HepG2 (cell line): Measurements from ENCODE around the gene ITGB2. TPM values are rescaled to one million over a fixed set of nuclear protein-coding genes. Genes with fewer than 3 reads are reported as not detected.
"Not testable (repeated sequence)": the region's sequence is repeated elsewhere in the genome, so short reads cannot be mapped to it uniquely, and the experiment has no call there.

Source experiments
- ATAC-seq: fragments of 200-7000 bp; cut with Tn5 transposase; 3 replicates; pipeline ENCODE4 v1.9.1; 2020; ENCODE audit warnings: mild to moderate bottlenecking, moderate library complexity
- BruUV-seq: library from RNA; stranded (reverse); fragments of 400-500 nt; replicated peaks from 2 replicates; lab custom pipeline; 2021; lab: Mats Ljungman, UMichigan
- CTCF ChIA-PET: fragments of 300-600 bp; formaldehyde crosslinking; extraction: SDS; loops from one replicate; lab custom pipeline; 2021; ENCODE audit warnings: low total read pairs, inconsistent platforms, low intra/inter-chr PET ratio; lab: Yijun Ruan, JAX
- POLR2A ChIA-PET: fragments of 350-600 bp; sonication (Branson Sonifier 250); formaldehyde crosslinking; loops from one replicate; lab custom pipeline; 2020; ENCODE audit warnings: antibody characterized with exemption, inconsistent platforms; lab: Yijun Ruan, JAX
- DNase-seq: peaks from one replicate; pipeline ENCODE4 v3.0.0-alpha.2; 2015; ENCODE audit warnings: low spot score
- FAIRE-seq: peaks from 3 replicates; lab custom pipeline; 2011; peaks lifted over from hg19 to GRCh38; lab: Jason Lieb, UNC
- H2AFZ ChIP-seq: one replicate; pipeline ENCODE4 v1.6.1; 2011; ENCODE audit warnings: low read length, inconsistent platforms
- H3K27ac ChIP-seq: fragments of 300-600 bp; 3 replicates; pipeline ENCODE4 v1.8.0; 2011; ENCODE audit warnings: mixed run types, mild to moderate bottlenecking, mixed read lengths, low read length, inconsistent platforms; ENCODE audit not compliant: insufficient read depth; ENCODE audit errors: extremely low read length
- H3K27me3 ChIP-seq, 2 experiments: fragments of 200-600 bp in 1 of 2; 2 replicates in 1 of 2; 3 replicates in 1 of 2; pipeline versions ENCODE4 v1.6.0 to v1.8.0; 2011; ENCODE audit warnings: low read length in 2 of 2, mild to moderate bottlenecking in 2 of 2, moderate library complexity in 2 of 2, inconsistent platforms in 1 of 2; ENCODE audit not compliant: insufficient read depth in 2 of 2, control insufficient read depth in 1 of 2
- H3K36me3 ChIP-seq, 2 experiments: fragments of 200-600 bp in 1 of 2; replicated peaks in 1 of 2; 2 replicates in 1 of 2; 3 replicates in 1 of 2; pipeline versions ENCODE4 v1.5.1 to v1.8.0; 2011; ENCODE audit warnings: low read length in 2 of 2, inconsistent platforms in 1 of 2; ENCODE audit not compliant: insufficient read depth in 2 of 2, control insufficient read depth in 1 of 2
- H3K4me1 ChIP-seq: 2 replicates; pipeline ENCODE4 v1.5.1; 2012; ENCODE audit warnings: low read length, inconsistent platforms; ENCODE audit not compliant: insufficient read depth
- H3K4me2 ChIP-seq: 2 replicates; pipeline ENCODE4 v1.6.0; 2011; ENCODE audit warnings: low read depth, low read length, inconsistent platforms
- H3K4me3 ChIP-seq, 3 experiments: fragments of 200-600 bp in 1 of 3; sonication (generic), shearing (Covaris generic) in 1 of 3; replicated peaks in 1 of 3; 2 replicates each; pipeline ENCODE4 v1.5.1; 2011 to 2016; ENCODE audit warnings: low read length in 3 of 3, inconsistent platforms in 2 of 3, low read depth in 2 of 3, mild to moderate bottlenecking in 2 of 3, control low read depth in 1 of 3, mixed read lengths in 1 of 3; ENCODE audit not compliant: insufficient read depth in 1 of 3
- H3K79me2 ChIP-seq: one replicate; pipeline ENCODE4 v1.6.1; 2011; ENCODE audit warnings: low read length, inconsistent platforms; ENCODE audit not compliant: insufficient read depth
- H3K9ac ChIP-seq: 2 replicates; pipeline ENCODE4 v1.6.0; 2011; ENCODE audit warnings: mild to moderate bottlenecking, low read depth, low read length, inconsistent platforms; ENCODE audit not compliant: insufficient read depth
- H3K9me3 ChIP-seq: 2 replicates; pipeline ENCODE4 v1.5.1; 2012; ENCODE audit warnings: mild to moderate bottlenecking, low read length
- H4K20me1 ChIP-seq: 2 replicates; pipeline ENCODE4 v1.6.0; 2011; ENCODE audit warnings: inconsistent platforms, mild to moderate bottlenecking, low read length, moderate library complexity; ENCODE audit not compliant: insufficient read depth
- AGO2 ChIP-seq: fragments of 200-400 bp; formaldehyde crosslinking; optimal IDR thresholded peaks from 2 replicates; pipeline ENCODE3; 2017; ENCODE audit warnings: mild to moderate bottlenecking, low read depth, low read length, moderate library complexity
- HNRNPL ChIP-seq: fragments of 200-400 bp; formaldehyde crosslinking; IDR thresholded peaks from 2 replicates; pipeline ENCODE4 v1.6.1; 2017; ENCODE audit warnings: mild to moderate bottlenecking, low read depth, low read length
- HOXA3 ChIP-seq: sonication (generic); formaldehyde crosslinking; IDR thresholded peaks from 2 replicates; pipeline ENCODE4 v1.5.0; 2020; ENCODE audit warnings: missing genetic modification reagents
- MED1 ChIP-seq: sonication (generic); formaldehyde crosslinking; IDR thresholded peaks from 2 replicates; pipeline ENCODE4 v1.4.0; 2020; ENCODE audit warnings: missing genetic modification reagents
- MEF2D ChIP-seq: sonication (generic); formaldehyde crosslinking; IDR thresholded peaks from 2 replicates; pipeline ENCODE4 v1.5.1; 2020; ENCODE audit warnings: mild to moderate bottlenecking, missing genetic modification reagents
- MEIS1 ChIP-seq: sonication (generic); formaldehyde crosslinking; IDR thresholded peaks from 2 replicates; pipeline ENCODE4 v1.9.0; 2021; ENCODE audit warnings: mild to moderate bottlenecking, missing genetic modification reagents, moderate library complexity, borderline replicate concordance
- MIER3 ChIP-seq: IDR thresholded peaks from 2 replicates; pipeline ENCODE4 v1.6.1; 2016; ENCODE audit warnings: missing compliant biosample characterization, borderline replicate concordance
- RFXAP ChIP-seq: sonication (generic); formaldehyde crosslinking; IDR thresholded peaks from 2 replicates; pipeline ENCODE4 v1.4.0; 2020; ENCODE audit warnings: missing genetic modification reagents, borderline replicate concordance
- U2AF2 ChIP-seq: fragments of 200-400 bp; formaldehyde crosslinking; IDR thresholded peaks from 2 replicates; pipeline ENCODE4 v1.6.1; 2017; ENCODE audit warnings: low read depth, mild to moderate bottlenecking, low read length
- YEATS4 ChIP-seq: sonication (generic); formaldehyde crosslinking; IDR thresholded peaks from 2 replicates; pipeline ENCODE4 v1.4.0; 2020; ENCODE audit warnings: missing genetic modification reagents, borderline replicate concordance
- ZNF556 ChIP-seq: sonication (generic); formaldehyde crosslinking; IDR thresholded peaks from 2 replicates; pipeline ENCODE4 v1.4.0; 2020; ENCODE audit warnings: mild to moderate bottlenecking, missing genetic modification reagents, borderline replicate concordance
- ZNF746 ChIP-seq: sonication (generic); formaldehyde crosslinking; IDR thresholded peaks from 2 replicates; pipeline ENCODE4 v1.8.0; 2022; ENCODE audit warnings: mild to moderate bottlenecking, missing genetic modification reagents
- ZNF788 ChIP-seq: sonication (generic); formaldehyde crosslinking; IDR thresholded peaks from 2 replicates; pipeline ENCODE4 v1.5.0; 2020; ENCODE audit warnings: mild to moderate bottlenecking, missing genetic modification reagents, borderline replicate concordance
- WGBS: methylation state at CpG from one replicate; pipeline ENCODE4 v1.1.6; 2017; ENCODE audit warnings: low lambda C conversion rate; 5-methylcytosine and 5-hydroxymethylcytosine counted together
- in situ Hi-C: cut with HindIII; loops from 2 replicates; pipeline ENCODE4 v1.10.0; 2017; ENCODE audit warnings: low pct_unique_long_range_greater_than_20kb; ENCODE audit not compliant: extremely low pct_ligation_motif_present
- intact Hi-C: fragments of 100-400 bp; cut with micrococcal nuclease; formaldehyde crosslinking; loops from one replicate; pipeline ENCODE4 v1.10.0; 2022; ENCODE audit not compliant: unreplicated experiment
- polyA plus RNA-seq, 8 experiments: library from polyadenylated mRNA; depleted of rRNA in 3 of 8; stranded (reverse) in 7 of 8; unstranded in 1 of 8; fragments of >200 nt; fragmentation: Illumina TruSeq in 4 of 8; extraction: Trizol in 4 of 8; gene quantifications; 2 replicates each; pipeline versions ENCODE4 v1.2.1 to v1.2.3, GENCODE V29; 2011 to 2016; ENCODE audit warnings: low read depth in 4 of 8, missing spikeins in 1 of 8, mixed read lengths in 1 of 8; ENCODE audit not compliant: insufficient read depth in 1 of 8
- total RNA-seq, 5 experiments: library from RNA; depleted of rRNA; stranded (reverse); fragments of >200 nt; fragmentation: Illumina TruSeq; extraction: Trizol; gene quantifications; 2 replicates each; pipeline ENCODE4 v1.2.3, GENCODE V29; 2016; ENCODE audit warnings: low read depth in 1 of 5
- TF ChIP-seq, protein P1 (sequence below): sonication (generic); formaldehyde crosslinking; IDR thresholded peaks from 2 replicates; pipeline ENCODE4 v1.5.0; 2020; ENCODE audit warnings: missing genetic modification reagents
- TF ChIP-seq, protein P2 (sequence below): IDR thresholded peaks from 2 replicates; pipeline ENCODE4 v1.4.0; 2020; ENCODE audit warnings: mild to moderate bottlenecking, missing genetic modification reagents
- TF ChIP-seq, protein P3 (sequence below): sonication (generic); formaldehyde crosslinking; IDR thresholded peaks from 2 replicates; pipeline ENCODE4 v1.5.0; 2020; ENCODE audit warnings: mild to moderate bottlenecking, missing genetic modification reagents

Gene ITGB2
- total and polyA plus RNA-seq, 2 of the 13 experiments (the other 11 are each of a cell fraction or from before 2014, with no cell fraction given): 4.2 to 18.0 TPM

DNA sequence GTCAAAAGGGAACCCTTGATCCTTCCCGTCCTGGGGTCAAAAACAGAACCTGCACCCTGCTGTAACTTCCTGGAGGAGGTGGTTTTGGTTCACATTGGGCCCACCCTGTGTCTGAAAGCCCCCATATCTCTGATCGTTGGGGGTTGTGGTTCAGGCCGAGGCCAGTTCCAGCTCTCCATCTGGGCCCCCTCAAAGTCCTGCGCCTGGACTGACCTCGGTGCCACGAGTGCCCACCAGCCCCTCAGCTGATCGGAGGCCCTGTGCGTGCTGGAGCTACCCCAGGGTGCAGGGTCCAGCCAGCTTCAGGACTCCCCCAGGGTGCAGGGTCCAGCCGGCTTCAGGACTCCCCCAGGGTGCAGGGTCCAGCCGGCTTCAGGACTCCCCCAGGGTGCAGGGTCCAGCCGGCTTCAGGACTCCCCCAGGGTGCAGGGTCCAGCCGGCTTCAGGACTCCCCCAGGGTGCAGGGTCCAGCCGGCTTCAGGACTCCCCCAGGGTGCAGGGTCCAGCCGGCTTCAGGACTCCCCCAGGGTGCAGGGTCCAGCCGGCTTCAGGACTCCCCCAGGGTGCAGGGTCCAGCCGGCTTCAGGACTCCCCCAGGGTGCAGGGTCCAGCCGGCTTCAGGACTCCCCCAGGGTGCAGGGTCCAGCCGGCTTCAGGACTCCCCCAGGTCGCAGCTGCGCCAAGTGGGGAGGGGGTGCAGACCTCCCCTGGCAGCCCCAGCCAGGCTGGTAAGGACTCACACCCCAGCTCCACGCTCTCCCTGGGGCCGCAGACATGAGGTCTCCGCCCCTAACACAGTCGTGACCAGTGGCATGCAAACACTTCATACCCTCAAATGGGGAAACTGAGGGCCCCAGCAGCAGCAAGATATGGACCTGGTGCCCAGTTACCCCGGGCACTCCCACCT, 7.9 kb downstream of the ITGB2 start:
- DNase-seq, H3K9me3 ChIP-seq, H3K36me3 ChIP-seq, H3K27me3 ChIP-seq, H3K79me2 ChIP-seq, H2AFZ ChIP-seq, H4K20me1 ChIP-seq, BruUV-seq, FAIRE-seq: not testable (repeated sequence)
- ChIA-PET POLR2A (interaction anchor here (0.6 to 5.8 kb wide), 19 partner anchors 14 to 559 kb away, joined by 3 to 50 read pairs (median 5); partner anchors contain the start of genes PTTG1IP, SLX9 and UBE2G2), CTCF (interaction anchor here (1.4 to 1.8 kb wide), 2 partner anchors 20 to 113 kb away, joined by 7 to 8 read pairs; no protein-coding TSS in a partner anchor)
- 0% methylated on average over 1 of the region's 25 CpGs for WGBS
- intact Hi-C loops (loop anchor here (1.0 to 10.0 kb wide), 3 partner anchors 42 to 110 kb away; partner anchors contain the start of gene UBE2G2), in situ Hi-C loops (loop anchor here (5.0 kb wide), 2 partner anchors 65 to 110 kb away; partner anchors contain the start of gene UBE2G2)
- H3K27ac ChIP-seq: peak overlapping the region; percentile 94
- H3K4me3 ChIP-seq: peak overlapping the region; percentile 58 to 80 (median 65)
- peak overlapping the region; percentile 100 for H3K4me2 ChIP-seq
- peaks cover 92% of the 10 kb centered on the region for H3K4me1 ChIP-seq
- ATAC-seq: peak; percentile 50
- peak overlapping the region; percentile 86 for H3K9ac ChIP-seq
- TF ChIP-seq MEF2D (CRISPR knock-in tag) (peak; percentile 57), ZNF556 (CRISPR knock-in tag) (peak; percentile 69; the same call in 1 of the 2 replicates), RFXAP (peak; percentile 20; the same call in 1 of the 2 replicates), YEATS4 (CRISPR knock-in tag) (peak; percentile 85), U2AF2 (0 out of 2 replicates have a peak, but pooled peaks have one; percentile 30), ZNF746 (CRISPR knock-in tag) (peak; percentile 91), MEIS1 (CRISPR knock-in tag) (peak; percentile 11; the same call in 1 of the 2 replicates), MIER3 (CRISPR knock-in tag) (peak; percentile 59; the same call in 1 of the 2 replicates), AGO2 (peak; percentile 2), HNRNPL (peak; percentile 89), MED1 (CRISPR knock-in tag) (peak; percentile 92), HOXA3 (CRISPR knock-in tag) (peak; percentile 78), ZNF788 (CRISPR knock-in tag) (peak; percentile 72; the same call in 1 of the 2 replicates)
- TF ChIP-seq, protein P1, sequence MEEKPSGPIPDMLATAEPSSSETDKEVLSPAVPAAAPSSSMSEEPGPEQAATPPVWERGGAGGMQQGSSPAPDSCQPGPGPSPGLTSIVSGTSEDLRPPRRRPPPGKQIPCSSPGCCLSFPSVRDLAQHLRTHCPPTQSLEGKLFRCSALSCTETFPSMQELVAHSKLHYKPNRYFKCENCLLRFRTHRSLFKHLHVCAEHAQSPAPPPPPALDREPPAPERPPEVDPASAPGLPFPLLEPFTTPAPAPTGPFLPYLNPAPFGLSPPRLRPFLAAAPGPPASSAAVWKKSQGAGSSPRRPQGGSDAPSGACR: peak; percentile 62; the same call in 1 of the 2 replicates
- TF ChIP-seq, protein P2, sequence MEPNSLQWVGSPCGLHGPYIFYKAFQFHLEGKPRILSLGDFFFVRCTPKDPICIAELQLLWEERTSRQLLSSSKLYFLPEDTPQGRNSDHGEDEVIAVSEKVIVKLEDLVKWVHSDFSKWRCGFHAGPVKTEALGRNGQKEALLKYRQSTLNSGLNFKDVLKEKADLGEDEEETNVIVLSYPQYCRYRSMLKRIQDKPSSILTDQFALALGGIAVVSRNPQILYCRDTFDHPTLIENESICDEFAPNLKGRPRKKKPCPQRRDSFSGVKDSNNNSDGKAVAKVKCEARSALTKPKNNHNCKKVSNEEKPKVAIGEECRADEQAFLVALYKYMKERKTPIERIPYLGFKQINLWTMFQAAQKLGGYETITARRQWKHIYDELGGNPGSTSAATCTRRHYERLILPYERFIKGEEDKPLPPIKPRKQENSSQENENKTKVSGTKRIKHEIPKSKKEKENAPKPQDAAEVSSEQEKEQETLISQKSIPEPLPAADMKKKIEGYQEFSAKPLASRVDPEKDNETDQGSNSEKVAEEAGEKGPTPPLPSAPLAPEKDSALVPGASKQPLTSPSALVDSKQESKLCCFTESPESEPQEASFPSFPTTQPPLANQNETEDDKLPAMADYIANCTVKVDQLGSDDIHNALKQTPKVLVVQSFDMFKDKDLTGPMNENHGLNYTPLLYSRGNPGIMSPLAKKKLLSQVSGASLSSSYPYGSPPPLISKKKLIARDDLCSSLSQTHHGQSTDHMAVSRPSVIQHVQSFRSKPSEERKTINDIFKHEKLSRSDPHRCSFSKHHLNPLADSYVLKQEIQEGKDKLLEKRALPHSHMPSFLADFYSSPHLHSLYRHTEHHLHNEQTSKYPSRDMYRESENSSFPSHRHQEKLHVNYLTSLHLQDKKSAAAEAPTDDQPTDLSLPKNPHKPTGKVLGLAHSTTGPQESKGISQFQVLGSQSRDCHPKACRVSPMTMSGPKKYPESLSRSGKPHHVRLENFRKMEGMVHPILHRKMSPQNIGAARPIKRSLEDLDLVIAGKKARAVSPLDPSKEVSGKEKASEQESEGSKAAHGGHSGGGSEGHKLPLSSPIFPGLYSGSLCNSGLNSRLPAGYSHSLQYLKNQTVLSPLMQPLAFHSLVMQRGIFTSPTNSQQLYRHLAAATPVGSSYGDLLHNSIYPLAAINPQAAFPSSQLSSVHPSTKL (CRISPR knock-in tag): peak; percentile 87
- TF ChIP-seq, protein P3, sequence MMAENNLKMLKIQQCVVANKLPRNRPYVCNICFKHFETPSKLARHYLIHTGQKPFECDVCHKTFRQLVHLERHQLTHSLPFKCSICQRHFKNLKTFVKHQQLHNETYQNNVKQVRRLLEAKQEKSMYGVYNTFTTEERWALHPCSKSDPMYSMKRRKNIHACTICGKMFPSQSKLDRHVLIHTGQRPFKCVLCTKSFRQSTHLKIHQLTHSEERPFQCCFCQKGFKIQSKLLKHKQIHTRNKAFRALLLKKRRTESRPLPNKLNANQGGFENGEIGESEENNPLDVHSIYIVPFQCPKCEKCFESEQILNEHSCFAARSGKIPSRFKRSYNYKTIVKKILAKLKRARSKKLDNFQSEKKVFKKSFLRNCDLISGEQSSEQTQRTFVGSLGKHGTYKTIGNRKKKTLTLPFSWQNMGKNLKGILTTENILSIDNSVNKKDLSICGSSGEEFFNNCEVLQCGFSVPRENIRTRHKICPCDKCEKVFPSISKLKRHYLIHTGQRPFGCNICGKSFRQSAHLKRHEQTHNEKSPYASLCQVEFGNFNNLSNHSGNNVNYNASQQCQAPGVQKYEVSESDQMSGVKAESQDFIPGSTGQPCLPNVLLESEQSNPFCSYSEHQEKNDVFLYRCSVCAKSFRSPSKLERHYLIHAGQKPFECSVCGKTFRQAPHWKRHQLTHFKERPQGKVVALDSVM (CRISPR knock-in tag): peak; percentile 50; the same call in 1 of the 2 replicates
